HepG2 (cell line): ENCODE results near the gene BBIP1. TPM values are rescaled to one million over a fixed set of nuclear protein-coding genes. Genes with fewer than 3 reads are reported as not detected.
A peak's percentile ranks its signal among the peaks of the same experiment; 100 is the strongest.

Experiments used
- HNF4A ChIP-seq: sonication (generic); formaldehyde crosslinking; IDR thresholded peaks from 2 replicates; pipeline ENCODE4 v1.4.0; 2020; ENCODE audit warnings: missing genetic modification reagents
- ZNF782 ChIP-seq: sonication (generic); formaldehyde crosslinking; IDR thresholded peaks from 2 replicates; pipeline ENCODE4 v1.4.0; 2020; ENCODE audit warnings: missing genetic modification reagents, mild to moderate bottlenecking, borderline replicate concordance
- ZNF792 ChIP-seq: IDR thresholded peaks from 2 replicates; pipeline ENCODE4 v1.6.1; 2016
- polyA plus RNA-seq, 8 experiments: library from polyadenylated mRNA; depleted of rRNA in 3 of 8; stranded (reverse) in 7 of 8; unstranded in 1 of 8; fragments of >200 nt; fragmentation: Illumina TruSeq in 4 of 8; extraction: Trizol in 4 of 8; gene quantifications; 2 replicates each; pipeline versions ENCODE4 v1.2.1 to v1.2.3, GENCODE V29; 2011 to 2016; ENCODE audit warnings: low read depth in 4 of 8, missing spikeins in 1 of 8, mixed read lengths in 1 of 8; ENCODE audit not compliant: insufficient read depth in 1 of 8
- total RNA-seq, 5 experiments: library from RNA; depleted of rRNA; stranded (reverse); fragments of >200 nt; fragmentation: Illumina TruSeq; extraction: Trizol; gene quantifications; 2 replicates each; pipeline ENCODE4 v1.2.3, GENCODE V29; 2016; ENCODE audit warnings: low read depth in 1 of 5
- TF ChIP-seq, protein P1 (sequence below): sonication (generic); formaldehyde crosslinking; IDR thresholded peaks from 2 replicates; pipeline ENCODE4 v1.4.0; 2020; ENCODE audit warnings: missing genetic modification reagents
- TF ChIP-seq, protein P2 (sequence below): sonication (generic); formaldehyde crosslinking; IDR thresholded peaks from 2 replicates; pipeline ENCODE4 v1.5.0; 2020; ENCODE audit warnings: mild to moderate bottlenecking, missing genetic modification reagents, moderate library complexity
- TF ChIP-seq, protein P3 (sequence below): sonication (generic); formaldehyde crosslinking; IDR thresholded peaks from 2 replicates; pipeline ENCODE4 v1.4.0; 2020; ENCODE audit warnings: missing genetic modification reagents, borderline replicate concordance
- TF ChIP-seq, protein P4 (sequence below), 2 experiments: sonication (generic) in 1 of 2; formaldehyde crosslinking in 1 of 2; IDR thresholded peaks; 2 replicates each; pipeline versions ENCODE4 v1.5.1 to v1.6.1; 2011 to 2020; ENCODE audit warnings: borderline replicate concordance in 1 of 2, low read depth in 1 of 2, low read length in 1 of 2, mild to moderate bottlenecking in 1 of 2, missing genetic modification reagents in 1 of 2, moderate library complexity in 1 of 2
- TF ChIP-seq, protein P5 (sequence below): sonication (generic); formaldehyde crosslinking; IDR thresholded peaks from 2 replicates; pipeline ENCODE4 v1.4.0; 2020; ENCODE audit warnings: mild to moderate bottlenecking, missing genetic modification reagents

The BBIP1 gene
- total and polyA plus RNA-seq, 2 of the 13 experiments (the other 11 are each of a cell fraction or from before 2014, with no cell fraction given): 18.3 to 24.1 TPM

DNA sequence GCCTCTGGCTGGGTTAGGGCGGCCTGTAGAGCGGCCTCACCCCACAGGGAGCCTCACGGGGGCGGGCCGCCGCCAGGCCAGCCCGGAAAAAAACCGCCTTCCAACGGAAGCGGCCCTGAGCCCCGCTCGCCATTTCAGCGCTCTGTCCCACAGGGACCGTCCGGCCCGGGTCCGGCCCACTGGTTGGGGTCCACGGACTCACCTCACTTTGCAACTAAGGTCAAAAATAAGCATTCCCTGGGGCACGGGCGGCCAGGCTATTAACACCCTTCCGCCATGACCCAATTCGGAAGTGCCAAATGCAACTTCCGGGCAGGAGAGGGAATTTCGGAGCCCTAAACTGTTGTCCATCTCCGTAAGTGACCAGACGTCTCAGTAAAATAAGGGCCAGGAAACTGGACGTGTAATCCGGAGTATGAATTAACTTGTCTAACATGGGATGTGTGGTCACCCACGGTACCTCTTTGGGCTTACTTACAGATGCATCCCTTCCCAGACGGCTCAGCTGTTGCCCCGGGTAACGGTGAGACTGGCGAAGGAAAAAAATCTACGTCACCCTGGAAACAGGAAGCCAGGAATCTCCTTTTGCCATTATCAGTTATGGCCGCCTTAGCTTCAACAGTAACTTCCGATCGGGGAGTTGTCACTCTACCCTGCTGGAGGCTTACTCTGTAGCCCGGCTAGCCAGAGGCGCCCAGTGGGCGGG is at the start of gene BBIP1 (continued):
- TF ChIP-seq, protein P1, sequence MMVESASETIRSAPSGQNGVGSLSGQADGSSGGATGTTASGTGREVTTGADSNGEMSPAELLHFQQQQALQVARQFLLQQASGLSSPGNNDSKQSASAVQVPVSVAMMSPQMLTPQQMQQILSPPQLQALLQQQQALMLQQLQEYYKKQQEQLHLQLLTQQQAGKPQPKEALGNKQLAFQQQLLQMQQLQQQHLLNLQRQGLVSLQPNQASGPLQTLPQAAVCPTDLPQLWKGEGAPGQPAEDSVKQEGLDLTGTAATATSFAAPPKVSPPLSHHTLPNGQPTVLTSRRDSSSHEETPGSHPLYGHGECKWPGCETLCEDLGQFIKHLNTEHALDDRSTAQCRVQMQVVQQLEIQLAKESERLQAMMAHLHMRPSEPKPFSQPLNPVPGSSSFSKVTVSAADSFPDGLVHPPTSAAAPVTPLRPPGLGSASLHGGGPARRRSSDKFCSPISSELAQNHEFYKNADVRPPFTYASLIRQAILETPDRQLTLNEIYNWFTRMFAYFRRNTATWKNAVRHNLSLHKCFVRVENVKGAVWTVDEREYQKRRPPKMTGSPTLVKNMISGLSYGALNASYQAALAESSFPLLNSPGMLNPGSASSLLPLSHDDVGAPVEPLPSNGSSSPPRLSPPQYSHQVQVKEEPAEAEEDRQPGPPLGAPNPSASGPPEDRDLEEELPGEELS (CRISPR knock-in tag): peak; percentile 12; the same call in 1 of the 2 replicates
- TF ChIP-seq, protein P2, sequence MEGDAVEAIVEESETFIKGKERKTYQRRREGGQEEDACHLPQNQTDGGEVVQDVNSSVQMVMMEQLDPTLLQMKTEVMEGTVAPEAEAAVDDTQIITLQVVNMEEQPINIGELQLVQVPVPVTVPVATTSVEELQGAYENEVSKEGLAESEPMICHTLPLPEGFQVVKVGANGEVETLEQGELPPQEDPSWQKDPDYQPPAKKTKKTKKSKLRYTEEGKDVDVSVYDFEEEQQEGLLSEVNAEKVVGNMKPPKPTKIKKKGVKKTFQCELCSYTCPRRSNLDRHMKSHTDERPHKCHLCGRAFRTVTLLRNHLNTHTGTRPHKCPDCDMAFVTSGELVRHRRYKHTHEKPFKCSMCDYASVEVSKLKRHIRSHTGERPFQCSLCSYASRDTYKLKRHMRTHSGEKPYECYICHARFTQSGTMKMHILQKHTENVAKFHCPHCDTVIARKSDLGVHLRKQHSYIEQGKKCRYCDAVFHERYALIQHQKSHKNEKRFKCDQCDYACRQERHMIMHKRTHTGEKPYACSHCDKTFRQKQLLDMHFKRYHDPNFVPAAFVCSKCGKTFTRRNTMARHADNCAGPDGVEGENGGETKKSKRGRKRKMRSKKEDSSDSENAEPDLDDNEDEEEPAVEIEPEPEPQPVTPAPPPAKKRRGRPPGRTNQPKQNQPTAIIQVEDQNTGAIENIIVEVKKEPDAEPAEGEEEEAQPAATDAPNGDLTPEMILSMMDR (CRISPR knock-in tag): peak; percentile 40
- TF ChIP-seq, protein P3, sequence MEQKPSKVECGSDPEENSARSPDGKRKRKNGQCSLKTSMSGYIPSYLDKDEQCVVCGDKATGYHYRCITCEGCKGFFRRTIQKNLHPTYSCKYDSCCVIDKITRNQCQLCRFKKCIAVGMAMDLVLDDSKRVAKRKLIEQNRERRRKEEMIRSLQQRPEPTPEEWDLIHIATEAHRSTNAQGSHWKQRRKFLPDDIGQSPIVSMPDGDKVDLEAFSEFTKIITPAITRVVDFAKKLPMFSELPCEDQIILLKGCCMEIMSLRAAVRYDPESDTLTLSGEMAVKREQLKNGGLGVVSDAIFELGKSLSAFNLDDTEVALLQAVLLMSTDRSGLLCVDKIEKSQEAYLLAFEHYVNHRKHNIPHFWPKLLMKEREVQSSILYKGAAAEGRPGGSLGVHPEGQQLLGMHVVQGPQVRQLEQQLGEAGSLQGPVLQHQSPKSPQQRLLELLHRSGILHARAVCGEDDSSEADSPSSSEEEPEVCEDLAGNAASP (CRISPR knock-in tag): peak; percentile 9; the same call in 1 of the 2 replicates
- TF ChIP-seq HNF4A: peak; percentile 17; the same call in 1 of the 2 replicates
- no peak for TF ChIP-seq ZNF782
- TF ChIP-seq, protein P4, sequence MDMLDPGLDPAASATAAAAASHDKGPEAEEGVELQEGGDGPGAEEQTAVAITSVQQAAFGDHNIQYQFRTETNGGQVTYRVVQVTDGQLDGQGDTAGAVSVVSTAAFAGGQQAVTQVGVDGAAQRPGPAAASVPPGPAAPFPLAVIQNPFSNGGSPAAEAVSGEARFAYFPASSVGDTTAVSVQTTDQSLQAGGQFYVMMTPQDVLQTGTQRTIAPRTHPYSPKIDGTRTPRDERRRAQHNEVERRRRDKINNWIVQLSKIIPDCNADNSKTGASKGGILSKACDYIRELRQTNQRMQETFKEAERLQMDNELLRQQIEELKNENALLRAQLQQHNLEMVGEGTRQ (IDR thresholded peaks at IDR 0.05; ENCODE audit: low read depth, low read length): no peak
- TF ChIP-seq, protein P4 (CRISPR knock-in tag; IDR thresholded peaks at IDR 0.05; ENCODE audit: borderline replicate concordance): peak; percentile 49; the same call in 1 of the 2 replicates
- TF ChIP-seq, protein P5, sequence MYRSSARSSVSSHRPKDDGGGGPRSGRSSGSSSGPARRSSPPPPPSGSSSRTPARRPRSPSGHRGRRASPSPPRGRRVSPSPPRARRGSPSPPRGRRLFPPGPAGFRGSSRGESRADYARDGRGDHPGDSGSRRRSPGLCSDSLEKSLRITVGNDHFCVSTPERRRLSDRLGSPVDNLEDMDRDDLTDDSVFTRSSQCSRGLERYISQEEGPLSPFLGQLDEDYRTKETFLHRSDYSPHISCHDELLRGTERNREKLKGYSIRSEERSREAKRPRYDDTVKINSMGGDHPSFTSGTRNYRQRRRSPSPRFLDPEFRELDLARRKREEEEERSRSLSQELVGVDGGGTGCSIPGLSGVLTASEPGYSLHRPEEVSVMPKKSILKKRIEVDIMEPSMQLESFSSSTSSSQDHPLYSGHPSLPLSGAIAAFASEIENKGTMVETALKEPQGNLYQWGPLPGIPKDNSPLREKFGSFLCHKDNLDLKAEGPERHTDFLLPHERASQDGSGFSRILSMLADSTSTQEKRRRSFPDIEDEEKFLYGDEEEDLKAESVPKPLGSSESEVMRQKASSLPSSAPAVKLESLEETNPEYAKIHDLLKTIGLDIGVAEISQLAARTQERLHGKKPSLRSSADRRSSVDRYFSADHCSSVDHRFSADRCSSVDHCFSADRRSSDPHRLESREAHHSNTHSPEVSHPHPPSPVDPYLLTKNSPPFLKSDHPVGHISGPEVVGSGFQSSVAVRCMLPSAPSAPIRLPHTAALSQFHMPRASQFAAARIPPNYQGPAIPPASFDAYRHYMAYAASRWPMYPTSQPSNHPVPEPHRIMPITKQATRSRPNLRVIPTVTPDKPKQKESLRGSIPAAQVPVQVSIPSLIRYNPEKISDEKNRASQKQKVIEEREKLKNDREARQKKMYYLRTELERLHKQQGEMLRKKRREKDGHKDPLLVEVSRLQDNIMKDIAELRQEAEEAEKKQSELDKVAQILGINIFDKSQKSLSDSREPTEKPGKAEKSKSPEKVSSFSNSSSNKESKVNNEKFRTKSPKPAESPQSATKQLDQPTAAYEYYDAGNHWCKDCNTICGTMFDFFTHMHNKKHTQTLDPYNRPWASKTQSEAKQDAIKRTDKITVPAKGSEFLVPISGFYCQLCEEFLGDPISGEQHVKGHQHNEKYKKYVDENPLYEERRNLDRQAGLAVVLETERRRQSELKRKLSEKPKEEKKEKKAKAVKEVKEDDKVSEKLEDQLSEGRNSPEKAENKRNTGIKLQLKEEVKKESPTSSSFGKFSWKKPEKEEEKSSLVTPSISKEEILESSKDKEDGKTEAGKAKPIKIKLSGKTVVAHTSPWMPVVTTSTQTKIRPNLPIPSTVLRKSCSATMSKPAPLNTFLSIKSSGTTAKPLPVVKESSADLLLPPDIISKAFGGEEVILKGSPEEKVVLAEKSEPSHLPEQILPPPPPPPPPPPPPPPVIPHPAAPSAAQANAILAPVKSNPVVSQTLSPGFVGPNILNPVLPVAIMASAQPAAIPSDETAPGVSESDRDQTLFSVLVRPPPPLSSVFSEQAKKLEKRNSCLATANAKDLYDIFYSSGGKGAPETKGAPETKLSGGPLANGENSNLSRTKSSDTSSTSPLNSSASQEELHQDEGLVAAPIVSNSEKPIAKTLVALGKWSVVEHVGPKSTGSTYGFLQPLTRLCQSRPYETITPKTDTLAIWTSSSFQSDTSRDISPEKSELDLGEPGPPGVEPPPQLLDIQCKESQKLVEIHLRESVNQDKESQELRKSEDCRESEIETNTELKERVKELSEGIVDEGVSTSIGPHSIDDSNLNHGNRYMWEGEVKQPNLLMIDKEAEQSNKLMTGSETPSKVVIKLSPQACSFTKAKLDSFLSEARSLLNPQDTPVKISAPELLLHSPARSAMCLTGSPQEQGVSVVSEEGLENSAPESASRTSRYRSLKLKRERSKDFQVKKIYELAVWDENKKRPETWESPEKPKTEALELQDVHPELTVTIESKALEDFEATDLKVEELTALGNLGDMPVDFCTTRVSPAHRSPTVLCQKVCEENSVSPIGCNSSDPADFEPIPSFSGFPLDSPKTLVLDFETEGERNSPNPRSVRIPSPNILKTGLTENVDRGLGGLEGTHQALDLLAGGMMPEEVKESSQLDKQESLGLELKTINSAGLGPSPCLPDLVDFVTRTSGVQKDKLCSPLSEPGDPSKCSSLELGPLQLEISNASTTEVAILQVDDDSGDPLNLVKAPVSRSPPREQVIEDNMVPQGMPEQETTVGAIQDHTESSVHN: no peak
- 0 out of 2 replicates have a peak, but pooled peaks have one; percentile 30 for TF ChIP-seq ZNF792 (CRISPR knock-in tag)
